Astrocyte (in vitro differentiated cells and primary cell): Measurements from ENCODE around the gene RTL10. TPM values are rescaled to one million over a fixed set of nuclear protein-coding genes. Genes with fewer than 3 reads are reported as not detected.
A peak's percentile ranks its signal among the peaks of the same experiment; 100 is the strongest.

Experiments
- DNase-seq: peaks from one replicate; pipeline ENCODE4 v3.0.0-alpha.2; 2010; ENCODE audit warnings: low read depth
- FAIRE-seq: peaks from 2 replicates; lab custom pipeline; 2011; peaks lifted over from hg19 to GRCh38; lab: Jason Lieb, UNC
- H2AFZ ChIP-seq: 2 replicates; pipeline ENCODE4 v1.6.0; 2012; ENCODE audit warnings: low read depth, low read length, inconsistent platforms
- H3K27ac ChIP-seq: 2 replicates; pipeline ENCODE4 v1.5.1; 2011; ENCODE audit warnings: low read depth, low read length, inconsistent platforms
- H3K27me3 ChIP-seq: 2 replicates; pipeline ENCODE4 v1.6.0; 2011; ENCODE audit warnings: low read length, inconsistent platforms; ENCODE audit not compliant: insufficient read depth
- H3K36me3 ChIP-seq: 2 replicates; pipeline ENCODE4 v1.5.1; 2011; ENCODE audit warnings: low read length, inconsistent platforms; ENCODE audit not compliant: insufficient read depth
- H3K4me1 ChIP-seq: 2 replicates; pipeline ENCODE4 v1.5.1; 2011; ENCODE audit warnings: low read length, inconsistent platforms; ENCODE audit not compliant: insufficient read depth
- H3K4me2 ChIP-seq: 2 replicates; pipeline ENCODE4 v1.6.0; 2012; ENCODE audit warnings: low read length, inconsistent platforms
- H3K4me3 ChIP-seq: 2 replicates; pipeline ENCODE4 v1.5.1; 2011; ENCODE audit warnings: low read depth, mild to moderate bottlenecking, low read length, inconsistent platforms; ENCODE audit not compliant: insufficient read depth
- H3K79me2 ChIP-seq: 2 replicates; pipeline ENCODE4 v1.6.0; 2012; ENCODE audit warnings: mild to moderate bottlenecking, low read length, inconsistent platforms; ENCODE audit not compliant: insufficient read depth
- H3K9ac ChIP-seq: 2 replicates; pipeline ENCODE4 v1.6.0; 2012; ENCODE audit warnings: mild to moderate bottlenecking, low read length, inconsistent platforms
- H3K9me3 ChIP-seq: 2 replicates; pipeline ENCODE4 v1.5.1; 2012; ENCODE audit warnings: low read depth, mild to moderate bottlenecking, low read length, inconsistent platforms; ENCODE audit not compliant: insufficient read depth
- H4K20me1 ChIP-seq: 2 replicates; pipeline ENCODE4 v1.6.0; 2012; ENCODE audit warnings: low read length, inconsistent platforms; ENCODE audit not compliant: insufficient read depth
- H3K27ac Mint-ChIP-seq: one replicate; pipeline ENCODE4 v1.8.0; 2021; ENCODE audit warnings: mild to moderate bottlenecking, mixed read lengths; ENCODE audit not compliant: unreplicated experiment
- H3K27me3 Mint-ChIP-seq: one replicate; pipeline ENCODE4 v1.8.0; 2021; ENCODE audit warnings: low read depth, mixed read lengths; ENCODE audit not compliant: unreplicated experiment
- H3K36me3 Mint-ChIP-seq: one replicate; pipeline ENCODE4 v1.8.0; 2021; ENCODE audit warnings: low read depth, mixed read lengths; ENCODE audit not compliant: unreplicated experiment
- H3K4me1 Mint-ChIP-seq: one replicate; pipeline ENCODE4 v1.8.0; 2021; ENCODE audit warnings: low read depth, mixed read lengths; ENCODE audit not compliant: unreplicated experiment
- H3K4me3 Mint-ChIP-seq: one replicate; pipeline ENCODE4 v1.8.0; 2021; ENCODE audit warnings: mild to moderate bottlenecking, moderate library complexity, mixed read lengths; ENCODE audit not compliant: unreplicated experiment
- H3K9me3 Mint-ChIP-seq: one replicate; pipeline ENCODE4 v1.8.0; 2021; ENCODE audit warnings: mild to moderate bottlenecking, mixed read lengths; ENCODE audit not compliant: unreplicated experiment
- CTCF ChIP-seq: IDR thresholded peaks from 2 replicates; pipeline ENCODE4 v1.5.1; 2011; ENCODE audit warnings: low read depth, mild to moderate bottlenecking, inconsistent platforms, low read length, moderate library complexity; ENCODE audit not compliant: insufficient read depth
- EZH2 ChIP-seq: IDR thresholded peaks from 2 replicates; pipeline ENCODE4 v1.6.1; 2012; ENCODE audit warnings: mild to moderate bottlenecking, low read length, inconsistent platforms; ENCODE audit not compliant: insufficient read depth
- total RNA-seq: library from RNA; stranded (reverse); gene quantifications from 2 replicates; pipeline ENCODE4 v1.2.1, GENCODE V29; 2021

The RTL10 gene
- total RNA-seq, 1 donor from 2014 or later: 43.0 TPM

GRCh38 chr22:19880786-19881569 is 26.3 kb upstream of the RTL10 start:
- peaks cover 55% of the 10 kb centered on the region for H3K4me1 ChIP-seq
- peak; percentile 93 for DNase-seq

GRCh38 chr22:19879992-19880785 is 25.5 kb upstream of the RTL10 start:
- Histone ChIP-seq H4K20me1 (no peaks in the 10 kb centered on the region), H3K4me1 (peaks cover 62% of the 10 kb centered on the region), H3K9me3 (no peaks in the 10 kb centered on the region), H3K4me2 (peak overlapping the region; percentile 82), H2AFZ (no peak overlapping the region), H3K4me3 (peak overlapping the region; percentile 26), H3K36me3 (no peaks in the 10 kb centered on the region), H3K27me3 (no peaks in the 10 kb centered on the region), H3K9ac (peak overlapping the region; percentile 70), H3K27ac (peak overlapping the region; percentile 84), H3K79me2 (peaks cover 9% of the 10 kb centered on the region)
- no peak overlapping the region for H3K4me3 Mint-ChIP-seq
- H3K27ac Mint-ChIP-seq: peak overlapping the region; percentile 100
- peaks cover 34% of the 10 kb centered on the region for H3K4me1 Mint-ChIP-seq
- H3K9me3 Mint-ChIP-seq: no peaks in the 10 kb centered on the region
- H3K36me3 Mint-ChIP-seq: no peaks in the 10 kb centered on the region
- FAIRE-seq (no peak), DNase-seq (no peak)
- no peaks in the 10 kb centered on the region for H3K27me3 Mint-ChIP-seq
- TF ChIP-seq CTCF (no peak), EZH2 (no peak)

More at GRCh38 chr22:19880786-19881569, 26.3 kb upstream of the RTL10 start:
- H3K4me1 Mint-ChIP-seq: peaks cover 38% of the 10 kb centered on the region
- peak overlapping the region; percentile 86 for H3K27ac ChIP-seq
- H3K79me2 ChIP-seq: peaks cover 9% of the 10 kb centered on the region
- no peaks in the 10 kb centered on the region for H3K27me3 Mint-ChIP-seq
- no peaks in the 10 kb centered on the region for H3K9me3 ChIP-seq
- H3K4me3 Mint-ChIP-seq: peak overlapping the region; percentile 77
- FAIRE-seq: peak; percentile 73
- H3K4me2 ChIP-seq: peak overlapping the region; percentile 82
- no peaks in the 10 kb centered on the region for H3K36me3 Mint-ChIP-seq
- H3K4me3 ChIP-seq: peak overlapping the region; percentile 26
- peak overlapping the region; percentile 100 for H3K27ac Mint-ChIP-seq
- H3K36me3 ChIP-seq: no peaks in the 10 kb centered on the region
- no peaks in the 10 kb centered on the region for H3K9me3 Mint-ChIP-seq
- H2AFZ ChIP-seq: peak overlapping the region; percentile 9
- peak overlapping the region; percentile 70 for H3K9ac ChIP-seq
- no peaks in the 10 kb centered on the region for H3K27me3 ChIP-seq
- TF ChIP-seq EZH2 (no peak), CTCF (no peak)
- no peaks in the 10 kb centered on the region for H4K20me1 ChIP-seq
